ENCODE data around the gene ATXN7L1. TPM values are rescaled to one million over a fixed set of nuclear protein-coding genes. Genes with fewer than 3 reads are reported as not detected.

ATXN7L1 gene
- total RNA-seq, 4 donors from 2014 or later: 8.0 to 14.1 (median 10.6) TPM

- H3K9me3 ChIP-seq: no peaks in the 10 kb centered on the region
- no peak for TF ChIP-seq CTCF (IDR thresholded peaks at IDR 0.05)
- TF ChIP-seq POLR2A (IDR thresholded peaks at IDR 0.05): no peak
- H3K27me3 ChIP-seq: no peaks in the 10 kb centered on the region
- peaks cover 0 to 94% (median 17%) of the 10 kb centered on the region in 3 donors for H3K36me3 ChIP-seq
- H3K4me3 ChIP-seq: no peak overlapping the region
- no peak for DNase-seq
- WGBS, 2 donors: 95% methylated on average over 4 of the region's 5 CpGs; no CpG with 5 or more reads in 1 of the 2 donors
- H3K4me1 ChIP-seq: peaks cover 0 to 18% (median 0%) of the 10 kb centered on the region in 3 donors
- intact Hi-C loops (cut with DNase I): no loop called here
- H3K27ac ChIP-seq: no peak overlapping the region
These were observed 258.4 kb downstream of the ATXN7L1 start for GRCh38 chr7:105618016-105618296.

GRCh38 chr7:105617280-105618015, 259.0 kb downstream of the ATXN7L1 start:
- TF ChIP-seq CTCF (IDR thresholded peaks at IDR 0.05) (no peak), POLR2A (IDR thresholded peaks at IDR 0.05) (no peak)
- intact Hi-C loops (cut with DNase I): no loop called here
- Histone ChIP-seq H3K27ac (no peak overlapping the region), H3K4me3 (no peak overlapping the region), H3K36me3 (peaks cover 0 to 94% (median 17%) of the 10 kb centered on the region in 3 donors), H3K27me3 (no peaks in the 10 kb centered on the region), H3K9me3 (no peaks in the 10 kb centered on the region), H3K4me1 (peaks cover 0 to 13% (median 0%) of the 10 kb centered on the region in 3 donors)
- 93 to 99% methylated on average over 7 to 10 of the region's 14 CpGs for WGBS, 2 donors
- DNase-seq: no peak

GRCh38 chr7:105614341-105614840, 262.0 kb downstream of the ATXN7L1 start:
- no peaks in the 10 kb centered on the region for H3K4me1 ChIP-seq
- peaks cover 0 to 71% (median 17%) of the 10 kb centered on the region in 3 donors for H3K36me3 ChIP-seq
- H3K27me3 ChIP-seq: no peaks in the 10 kb centered on the region
- no peak overlapping the region for H3K27ac ChIP-seq
- H3K9me3 ChIP-seq: no peaks in the 10 kb centered on the region
- intact Hi-C loops (cut with DNase I): no loop called here
- H3K4me3 ChIP-seq: no peak overlapping the region
- TF ChIP-seq POLR2A (IDR thresholded peaks at IDR 0.05) (no peak), CTCF (IDR thresholded peaks at IDR 0.05) (no peak)
- WGBS, 2 donors: 90 to 91% methylated on average over 18 to 20 of the region's 20 CpGs
- no peak for DNase-seq

- intact Hi-C loops (cut with DNase I): no loop called here
- WGBS, 2 donors: 93 to 95% methylated on average over 24 to 28 of the region's 32 CpGs
- Histone ChIP-seq H3K27ac (no peak overlapping the region), H3K4me1 (no peaks in the 10 kb centered on the region), H3K9me3 (no peaks in the 10 kb centered on the region), H3K4me3 (no peak overlapping the region), H3K27me3 (no peaks in the 10 kb centered on the region), H3K36me3 (peaks cover 0 to 69% (median 16%) of the 10 kb centered on the region in 3 donors)
- no peak for TF ChIP-seq POLR2A (IDR thresholded peaks at IDR 0.05)
- no peak for TF ChIP-seq CTCF (IDR thresholded peaks at IDR 0.05)
- DNase-seq: no peak
These were observed 262.6 kb downstream of the ATXN7L1 start for GRCh38 chr7:105613611-105614330.

- Histone ChIP-seq H3K27ac (no peak overlapping the region), H3K4me1 (no peaks in the 10 kb centered on the region), H3K4me3 (no peak overlapping the region), H3K36me3 (peaks cover 0 to 59% (median 8%) of the 10 kb centered on the region in 3 donors), H3K9me3 (no peaks in the 10 kb centered on the region), H3K27me3 (no peaks in the 10 kb centered on the region)
- intact Hi-C loops (cut with DNase I): no loop called here
- WGBS, 2 donors: 93% methylated on average over 8 of the region's 9 CpGs; no CpG with 5 or more reads in 1 of the 2 donors
- no peak for DNase-seq
- no peak for TF ChIP-seq POLR2A (IDR thresholded peaks at IDR 0.05)
- no peak for TF ChIP-seq CTCF (IDR thresholded peaks at IDR 0.05)
These were observed 263.6 kb downstream of the ATXN7L1 start for GRCh38 chr7:105612806-105613205.

All from esophagus squamous epithelium (tissue), 5 donors.